Activated CD8-positive, alpha-beta memory T cell treated with anti-CD3 and anti-CD28 coated beads, Interleukin-2, amount 10 ng/mL, durations not matched to agents 7 days and 5 days (primary cell): ENCODE measurements around the gene SH3RF2. TPM values are rescaled to one million over a fixed set of nuclear protein-coding genes. Genes with fewer than 3 reads are reported as not detected.

ENCODE experiments used
- ATAC-seq: fragments of 150-1000 bp; cut with Tn5 transposase; one replicate; pipeline ENCODE4 v1.10.0; 2021; ENCODE audit warnings: moderate library complexity
- CTCF ChIA-PET: fragments of 350-600 bp; sonication (Branson Sonifier 250); formaldehyde crosslinking; loops from one replicate; lab custom pipeline; 2021; ENCODE audit warnings: antibody characterized with exemption; lab: Charles Lee
- DNase-seq: peaks from one replicate; pipeline ENCODE4 v3.0.0-alpha.2; 2020
- H3K27ac Mint-ChIP-seq: one replicate; pipeline ENCODE4 v1.8.0; 2021; ENCODE audit warnings: mild to moderate bottlenecking, mixed read lengths
- H3K27me3 Mint-ChIP-seq: one replicate; pipeline ENCODE4 v1.8.0; 2021; ENCODE audit warnings: mixed read lengths
- H3K36me3 Mint-ChIP-seq: one replicate; pipeline ENCODE4 v1.8.0; 2021; ENCODE audit warnings: mild to moderate bottlenecking, mixed read lengths
- H3K4me1 Mint-ChIP-seq: one replicate; pipeline ENCODE4 v1.8.0; 2021; ENCODE audit warnings: mixed read lengths
- H3K4me3 Mint-ChIP-seq: one replicate; pipeline ENCODE4 v1.8.0; 2021; ENCODE audit warnings: mild to moderate bottlenecking, moderate library complexity, mixed read lengths
- H3K9me3 Mint-ChIP-seq: one replicate; pipeline ENCODE4 v1.8.0; 2022; ENCODE audit warnings: low read depth, mixed read lengths
- total RNA-seq, 2 experiments: library from RNA; stranded (reverse); gene quantifications; one replicate each; pipeline ENCODE4 v1.2.3, GENCODE V29; 2021

Gene SH3RF2
- total RNA-seq, 2 experiments from 2014 or later: 0.12 TPM; not detected in 1

- H3K4me1 Mint-ChIP-seq: peaks cover 11% of the 10 kb centered on the region
- H3K9me3 Mint-ChIP-seq: no peaks in the 10 kb centered on the region
- CTCF ChIA-PET: no interaction called here
- peaks cover 1% of the 10 kb centered on the region for H3K27me3 Mint-ChIP-seq
- DNase-seq (no peak), ATAC-seq (no peak)
- no peak overlapping the region for H3K27ac Mint-ChIP-seq
- H3K36me3 Mint-ChIP-seq: no peaks in the 10 kb centered on the region
- no peak overlapping the region for H3K4me3 Mint-ChIP-seq
These were observed 82.4 kb downstream of the SH3RF2 start for GRCh38 chr5:146018514-146019375.

GRCh38 chr5:146020100-146020499 lies 83.7 kb downstream of the SH3RF2 start:
- H3K4me1 Mint-ChIP-seq: peaks cover 11% of the 10 kb centered on the region
- ATAC-seq (no peak), DNase-seq (no peak)
- H3K9me3 Mint-ChIP-seq: no peaks in the 10 kb centered on the region
- CTCF ChIA-PET: no interaction called here
- H3K27me3 Mint-ChIP-seq: peaks cover 6% of the 10 kb centered on the region
- H3K27ac Mint-ChIP-seq: no peak overlapping the region
- H3K4me3 Mint-ChIP-seq: no peak overlapping the region
- no peaks in the 10 kb centered on the region for H3K36me3 Mint-ChIP-seq

DNA sequence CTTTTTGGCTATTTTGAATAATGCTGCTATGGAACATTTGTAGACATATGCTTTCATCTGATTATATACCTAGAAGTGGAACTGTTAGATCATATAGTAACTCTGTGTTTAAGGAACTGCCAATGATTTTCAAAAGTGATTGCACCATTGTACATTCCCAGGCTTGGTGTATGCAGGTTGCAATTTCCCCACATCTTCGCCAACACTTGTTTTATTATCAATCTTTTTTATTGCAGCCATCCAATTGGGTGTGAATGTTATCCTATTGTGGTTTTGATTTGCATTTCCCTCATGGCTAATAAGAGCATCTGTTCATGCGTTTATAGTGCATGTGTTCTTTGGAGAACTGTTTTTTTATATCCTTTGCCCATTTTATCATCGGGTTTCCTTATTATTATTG lies 87.7 kb downstream of the SH3RF2 start:
- ATAC-seq (no peak), DNase-seq (no peak)
- no peaks in the 10 kb centered on the region for H3K36me3 Mint-ChIP-seq
- no peak overlapping the region for H3K27ac Mint-ChIP-seq
- CTCF ChIA-PET: no interaction called here
- peaks cover 6% of the 10 kb centered on the region for H3K27me3 Mint-ChIP-seq
- no peak overlapping the region for H3K4me3 Mint-ChIP-seq
- no peaks in the 10 kb centered on the region for H3K4me1 Mint-ChIP-seq
- no peaks in the 10 kb centered on the region for H3K9me3 Mint-ChIP-seq

GRCh38 chr5:146025114-146025680 lies 88.8 kb downstream of the SH3RF2 start:
- H3K9me3 Mint-ChIP-seq: no peaks in the 10 kb centered on the region
- ATAC-seq: no peak
- peaks cover 6% of the 10 kb centered on the region for H3K27me3 Mint-ChIP-seq
- no peak overlapping the region for H3K4me3 Mint-ChIP-seq
- H3K27ac Mint-ChIP-seq: no peak overlapping the region
- no peak for DNase-seq
- H3K4me1 Mint-ChIP-seq: no peaks in the 10 kb centered on the region
- H3K36me3 Mint-ChIP-seq: no peaks in the 10 kb centered on the region
- CTCF ChIA-PET: no interaction called here

DNA sequence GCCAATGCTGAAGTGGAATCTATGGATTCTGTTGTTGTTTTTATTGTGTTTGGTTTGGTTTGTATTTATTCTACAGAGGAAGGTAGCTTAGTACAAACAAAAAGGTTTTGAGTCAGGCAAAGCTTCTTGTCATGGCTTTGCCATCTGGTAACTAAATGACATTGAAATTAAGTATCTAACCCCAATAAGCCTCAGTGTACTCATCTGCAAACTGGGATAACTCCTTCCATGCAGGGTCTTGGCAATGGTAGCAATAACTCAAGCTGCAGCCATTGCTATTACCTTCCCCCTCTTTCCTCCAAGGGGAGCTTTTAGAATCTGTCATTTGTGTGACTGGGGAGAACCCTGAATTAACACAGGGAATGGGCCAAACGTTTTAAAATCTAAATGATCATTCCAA lies 89.3 kb downstream of the SH3RF2 start:
- ATAC-seq: no peak
- no peaks in the 10 kb centered on the region for H3K4me1 Mint-ChIP-seq
- CTCF ChIA-PET: no interaction called here

GRCh38 chr5:146026307-146027010 lies 90.1 kb downstream of the SH3RF2 start:
- peaks cover 6% of the 10 kb centered on the region for H3K27me3 Mint-ChIP-seq
- CTCF ChIA-PET: no interaction called here
- H3K4me3 Mint-ChIP-seq: no peak overlapping the region
- H3K4me1 Mint-ChIP-seq: no peaks in the 10 kb centered on the region
- no peaks in the 10 kb centered on the region for H3K9me3 Mint-ChIP-seq
- H3K27ac Mint-ChIP-seq: no peak overlapping the region
- no peaks in the 10 kb centered on the region for H3K36me3 Mint-ChIP-seq
- ATAC-seq (no peak), DNase-seq (no peak)

More for the DNA sequence above, 89.3 kb downstream of the SH3RF2 start:
- Mint-ChIP-seq H3K27me3 (peaks cover 6% of the 10 kb centered on the region), H3K9me3 (no peaks in the 10 kb centered on the region), H3K4me3 (no peak overlapping the region), H3K27ac (no peak overlapping the region), H3K36me3 (no peaks in the 10 kb centered on the region)
- DNase-seq: no peak

- Mint-ChIP-seq H3K27me3 (peaks cover 6% of the 10 kb centered on the region), H3K36me3 (no peaks in the 10 kb centered on the region), H3K4me3 (no peak overlapping the region), H3K9me3 (no peaks in the 10 kb centered on the region), H3K4me1 (no peaks in the 10 kb centered on the region), H3K27ac (no peak overlapping the region)
- DNase-seq (no peak), ATAC-seq (no peak)
- CTCF ChIA-PET: no interaction called here
These were observed 91.4 kb downstream of the SH3RF2 start for GRCh38 chr5:146027751-146028150.

DNA sequence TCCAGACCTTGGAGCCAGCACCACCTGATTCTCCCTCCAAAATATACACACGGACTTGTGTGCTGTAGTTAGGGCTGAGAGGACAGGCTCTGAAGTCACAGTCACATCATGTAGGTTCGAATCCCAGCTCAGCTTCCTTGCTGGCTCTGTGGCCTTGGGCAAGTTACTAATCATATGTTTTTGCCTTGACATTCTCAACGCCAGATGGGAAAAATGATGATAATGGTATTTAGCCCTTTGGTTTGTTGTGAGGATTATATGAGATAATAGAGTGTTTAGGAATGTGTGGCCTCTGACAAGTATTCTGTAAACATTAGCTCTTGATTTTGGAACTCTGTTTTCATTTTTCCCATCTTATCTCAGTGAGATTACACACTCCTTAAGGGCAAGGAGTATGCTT lies 96.5 kb downstream of the SH3RF2 start:
- H3K9me3 Mint-ChIP-seq: no peaks in the 10 kb centered on the region

DNA sequence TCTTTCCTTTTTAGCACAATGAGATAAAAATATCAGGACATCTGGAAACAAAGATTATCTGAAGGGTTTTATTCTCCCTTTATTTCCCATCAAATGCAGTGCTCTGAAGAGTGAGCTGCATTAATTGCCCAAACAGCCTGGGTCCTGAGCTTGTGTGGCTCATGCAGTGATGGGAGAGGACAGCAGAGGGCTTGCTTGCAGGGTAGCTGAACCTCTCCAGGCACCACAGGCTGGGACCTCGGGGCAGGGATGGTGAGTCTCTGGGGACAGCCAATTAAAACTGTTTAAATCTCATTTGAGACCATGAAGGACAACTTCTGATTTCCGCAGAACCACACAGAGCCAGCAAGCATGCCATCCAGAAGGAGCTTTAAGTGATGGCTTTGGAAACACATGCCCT lies 97.7 kb downstream of the SH3RF2 start:
- peaks cover 13% of the 10 kb centered on the region for H3K27me3 Mint-ChIP-seq
- DNase-seq (no peak), ATAC-seq (no peak)
- H3K9me3 Mint-ChIP-seq: no peaks in the 10 kb centered on the region
- no peaks in the 10 kb centered on the region for H3K4me1 Mint-ChIP-seq
- H3K36me3 Mint-ChIP-seq: no peaks in the 10 kb centered on the region
- H3K4me3 Mint-ChIP-seq: no peak overlapping the region
- CTCF ChIA-PET: no interaction called here
- no peak overlapping the region for H3K27ac Mint-ChIP-seq

More for the DNA sequence above, 96.5 kb downstream of the SH3RF2 start:
- no peak for ATAC-seq
- no peak overlapping the region for H3K27ac Mint-ChIP-seq
- H3K4me1 Mint-ChIP-seq: no peaks in the 10 kb centered on the region
- no peak for DNase-seq
- H3K27me3 Mint-ChIP-seq: peaks cover 7% of the 10 kb centered on the region
- no peaks in the 10 kb centered on the region for H3K36me3 Mint-ChIP-seq
- H3K4me3 Mint-ChIP-seq: no peak overlapping the region
- CTCF ChIA-PET: no interaction called here

DNA sequence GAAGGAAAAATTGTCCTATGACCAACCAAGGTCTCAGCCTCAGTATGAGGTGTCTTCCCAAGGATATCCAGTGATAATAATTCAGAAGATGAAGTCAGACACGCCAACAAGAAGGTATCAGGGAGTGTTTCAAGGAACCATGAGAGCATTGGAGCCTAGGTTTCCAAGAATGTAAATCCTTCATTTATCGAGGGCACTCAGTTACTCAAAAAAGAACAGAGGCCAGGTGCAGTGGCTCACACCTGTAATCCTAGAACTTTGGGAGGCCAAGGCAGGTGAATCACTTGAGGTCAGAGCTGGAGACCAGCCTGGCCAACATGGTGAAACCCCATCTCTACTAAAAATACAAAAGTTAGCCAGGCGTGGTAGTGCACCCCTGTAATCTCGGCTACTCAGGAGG lies 98.2 kb downstream of the SH3RF2 start:
- CTCF ChIA-PET: no interaction called here
- ATAC-seq: no peak
- H3K4me1 Mint-ChIP-seq: no peaks in the 10 kb centered on the region
- H3K9me3 Mint-ChIP-seq: no peaks in the 10 kb centered on the region
- H3K36me3 Mint-ChIP-seq: no peaks in the 10 kb centered on the region
- H3K27ac Mint-ChIP-seq: no peak overlapping the region
- DNase-seq: no peak
- no peak overlapping the region for H3K4me3 Mint-ChIP-seq
- H3K27me3 Mint-ChIP-seq: peaks cover 14% of the 10 kb centered on the region

- no peak overlapping the region for H3K27ac Mint-ChIP-seq
- CTCF ChIA-PET: no interaction called here
- no peak for DNase-seq
- no peaks in the 10 kb centered on the region for H3K9me3 Mint-ChIP-seq
- H3K4me1 Mint-ChIP-seq: peaks cover 2% of the 10 kb centered on the region
- peaks cover 13% of the 10 kb centered on the region for H3K27me3 Mint-ChIP-seq
- H3K4me3 Mint-ChIP-seq: no peak overlapping the region
- ATAC-seq: no peak
- no peaks in the 10 kb centered on the region for H3K36me3 Mint-ChIP-seq
These were observed 103.0 kb downstream of the SH3RF2 start for GRCh38 chr5:146039420-146039819.

GRCh38 chr5:146040527-146040926 lies 104.1 kb downstream of the SH3RF2 start:
- no peak for ATAC-seq
- no peaks in the 10 kb centered on the region for H3K9me3 Mint-ChIP-seq
- CTCF ChIA-PET: interaction anchor here (1.3 to 1.6 kb wide), 2 partner anchors 9 to 10 kb away, joined by 4 to 5 read pairs; no protein-coding TSS in a partner anchor

GRCh38 chr5:146041180-146041789 lies 104.9 kb downstream of the SH3RF2 start:
- H3K4me3 Mint-ChIP-seq: no peak overlapping the region
- H3K27ac Mint-ChIP-seq: no peak overlapping the region
- no peak for DNase-seq
- no peaks in the 10 kb centered on the region for H3K36me3 Mint-ChIP-seq
- peaks cover 13% of the 10 kb centered on the region for H3K27me3 Mint-ChIP-seq
- peaks cover 2% of the 10 kb centered on the region for H3K4me1 Mint-ChIP-seq
- no peaks in the 10 kb centered on the region for H3K9me3 Mint-ChIP-seq
- CTCF ChIA-PET: interaction anchor here (1.3 to 1.6 kb wide), 2 partner anchors 9 to 10 kb away, joined by 4 to 5 read pairs; no protein-coding TSS in a partner anchor
- ATAC-seq: no peak

More at GRCh38 chr5:146040527-146040926, 104.1 kb downstream of the SH3RF2 start:
- no peak for DNase-seq
- peaks cover 2% of the 10 kb centered on the region for H3K4me1 Mint-ChIP-seq
- H3K36me3 Mint-ChIP-seq: no peaks in the 10 kb centered on the region
- H3K4me3 Mint-ChIP-seq: no peak overlapping the region
- H3K27ac Mint-ChIP-seq: no peak overlapping the region
- H3K27me3 Mint-ChIP-seq: peaks cover 13% of the 10 kb centered on the region
